ENCODE data around the gene LRMDA.

DNA sequence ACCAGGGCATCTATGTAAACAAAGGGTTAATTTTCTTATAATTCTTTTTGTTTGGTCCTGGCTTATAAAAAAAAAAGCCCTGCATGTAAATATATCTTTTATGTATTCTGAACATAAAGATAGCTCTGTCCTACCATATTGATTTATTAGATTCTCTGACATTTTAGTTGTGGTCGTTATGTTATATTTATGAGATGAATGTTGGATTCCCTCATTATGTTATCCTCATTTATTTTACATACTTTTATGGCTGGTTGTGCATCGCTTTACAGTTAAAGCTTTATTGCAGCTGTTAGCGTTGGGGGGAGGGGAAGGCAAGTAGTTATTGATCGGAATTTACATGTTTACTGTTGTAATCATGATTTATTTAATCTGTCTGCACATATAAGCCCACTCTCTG, 431.5 kb downstream of the LRMDA start:
- no peak for TF ChIP-seq MAFK (conservative IDR thresholded peaks at IDR 0.05 in 1 of 2, IDR thresholded peaks at IDR 0.05 in 1 of 2; ENCODE audit: low read length in 2 of 2)
- no peak for TF ChIP-seq ZNF441 (CRISPR knock-in tag; IDR thresholded peaks at IDR 0.05; ENCODE audit: borderline replicate concordance)

All from HepG2 (cell line).